ENCODE data around the gene MMP1. TPM values are rescaled to one million over a fixed set of nuclear protein-coding genes. Genes with fewer than 3 reads are reported as not detected.

The MMP1 gene
- total RNA-seq, 1 donor from 2014 or later = 3.7 TPM

- no peak for TF ChIP-seq CTCF (IDR thresholded peaks at IDR 0.05; ENCODE audit: insufficient read depth, low read length, poor library complexity, severe bottlenecking)
- DNase-seq (ENCODE audit: low read depth) = no peak
- Histone ChIP-seq H3K27me3 (ENCODE audit: control insufficient read depth, insufficient read depth, low read length) (no peaks in the 10 kb centered on the region), H3K4me3 (ENCODE audit: low read depth, low read length) (no peak overlapping the region), H3K36me3 (ENCODE audit: control insufficient read depth, insufficient read depth, low read length) (no peaks in the 10 kb centered on the region)
Observed at GRCh38 chr11:102837156-102837555, 39.2 kb upstream of the MMP1 start.

GRCh38 chr11:102836290-102836875 is 38.4 kb upstream of the MMP1 start:
- Histone ChIP-seq H3K4me3 (ENCODE audit: low read depth, low read length) (no peak overlapping the region), H3K27me3 (ENCODE audit: control insufficient read depth, insufficient read depth, low read length) (no peaks in the 10 kb centered on the region), H3K36me3 (ENCODE audit: control insufficient read depth, insufficient read depth, low read length) (no peaks in the 10 kb centered on the region)
- no peak for TF ChIP-seq CTCF (IDR thresholded peaks at IDR 0.05; ENCODE audit: insufficient read depth, low read length, poor library complexity, severe bottlenecking)
- DNase-seq (ENCODE audit: low read depth) = no peak

GRCh38 chr11:102833731-102834130 is 35.8 kb upstream of the MMP1 start:
- H3K27me3 ChIP-seq (ENCODE audit: control insufficient read depth, insufficient read depth, low read length) = no peaks in the 10 kb centered on the region
- DNase-seq (ENCODE audit: low read depth) = no peak
- H3K36me3 ChIP-seq (ENCODE audit: control insufficient read depth, insufficient read depth, low read length) = no peaks in the 10 kb centered on the region
- TF ChIP-seq CTCF (IDR thresholded peaks at IDR 0.05; ENCODE audit: insufficient read depth, low read length, poor library complexity, severe bottlenecking) = no peak
- H3K4me3 ChIP-seq (ENCODE audit: low read depth, low read length) = no peak overlapping the region

- TF ChIP-seq CTCF (IDR thresholded peaks at IDR 0.05; ENCODE audit: insufficient read depth, low read length, poor library complexity, severe bottlenecking) = no peak
- Histone ChIP-seq H3K27me3 (ENCODE audit: control insufficient read depth, insufficient read depth, low read length) (no peaks in the 10 kb centered on the region), H3K36me3 (ENCODE audit: control insufficient read depth, insufficient read depth, low read length) (no peaks in the 10 kb centered on the region), H3K4me3 (ENCODE audit: low read depth, low read length) (no peak overlapping the region)
- no peak for DNase-seq (ENCODE audit: low read depth)
Observed at GRCh38 chr11:102832612-102833011, 34.7 kb upstream of the MMP1 start.

- no peak overlapping the region for H3K4me3 ChIP-seq (ENCODE audit: low read depth, low read length)
- DNase-seq (ENCODE audit: low read depth) = no peak
- TF ChIP-seq CTCF (IDR thresholded peaks at IDR 0.05; ENCODE audit: insufficient read depth, low read length, poor library complexity, severe bottlenecking) = peak; percentile 78
- no peaks in the 10 kb centered on the region for H3K36me3 ChIP-seq (ENCODE audit: control insufficient read depth, insufficient read depth, low read length)
- no peaks in the 10 kb centered on the region for H3K27me3 ChIP-seq (ENCODE audit: control insufficient read depth, insufficient read depth, low read length)
Observed at GRCh38 chr11:102831489-102832440, 33.8 kb upstream of the MMP1 start.

All from kidney epithelial cell (primary cell).